Activated B cell treated with CpG ODN at 0.5 μM for 24 hours (primary cell): Measurements from ENCODE around the gene MBOAT7. TPM values are rescaled to one million over a fixed set of nuclear protein-coding genes. Genes with fewer than 3 reads are reported as not detected.
"Not testable (repeated sequence)": the region's sequence is repeated elsewhere in the genome, so short reads cannot be mapped to it uniquely, and the experiment has no call there.

Source experiments
- ATAC-seq: fragments of 200-7000 bp; cut with Tn5 transposase; one replicate; pipeline ENCODE4 v1.10.0; 2021; ENCODE audit warnings: low read depth, mild to moderate bottlenecking, moderate library complexity
- CTCF ChIA-PET: fragments of 350-600 bp; sonication (Branson Sonifier 250); formaldehyde crosslinking; loops from one replicate; lab custom pipeline; 2021; ENCODE audit warnings: antibody characterized with exemption; lab: Charles Lee
- POLR2A ChIA-PET: fragments of 350-600 bp; sonication (Branson Sonifier 250); formaldehyde crosslinking; loops from one replicate; lab custom pipeline; 2021; ENCODE audit warnings: antibody characterized with exemption; lab: Charles Lee
- DNase-seq: peaks from one replicate; pipeline ENCODE4 v3.0.0; 2022
- H3K27ac Mint-ChIP-seq: one replicate; pipeline ENCODE4 v1.8.0; 2020; ENCODE audit warnings: mixed read lengths
- H3K27me3 Mint-ChIP-seq: one replicate; pipeline ENCODE4 v1.8.0; 2021; ENCODE audit warnings: mixed read lengths
- H3K36me3 Mint-ChIP-seq: one replicate; pipeline ENCODE4 v1.8.0; 2021; ENCODE audit warnings: low read depth, mixed read lengths
- H3K4me1 Mint-ChIP-seq: one replicate; pipeline ENCODE4 v1.8.0; 2021; ENCODE audit warnings: mixed read lengths
- H3K4me3 Mint-ChIP-seq: one replicate; pipeline ENCODE4 v1.8.0; 2020; ENCODE audit warnings: mild to moderate bottlenecking, mixed read lengths
- H3K9me3 Mint-ChIP-seq: one replicate; pipeline ENCODE4 v1.8.0; 2020; ENCODE audit warnings: mixed read lengths
- intact Hi-C: fragments of 100-400 bp; cut with micrococcal nuclease; formaldehyde crosslinking; loops from one replicate; pipeline ENCODE4 v1.15.1; 2024
- total RNA-seq: library from RNA; stranded (reverse); gene quantifications from 2 replicates; pipeline ENCODE4 v1.2.3, GENCODE V29; 2022
- TF ChIP-seq, protein P1 (sequence below): fragments of 200-600 bp; IDR thresholded peaks from one replicate; pipeline ENCODE4 v1.8.0; 2022; ENCODE audit warnings: antibody characterized with exemption, mild to moderate bottlenecking

Gene MBOAT7
- total RNA-seq, 1 donor from 2014 or later: 21.4 TPM

DNA sequence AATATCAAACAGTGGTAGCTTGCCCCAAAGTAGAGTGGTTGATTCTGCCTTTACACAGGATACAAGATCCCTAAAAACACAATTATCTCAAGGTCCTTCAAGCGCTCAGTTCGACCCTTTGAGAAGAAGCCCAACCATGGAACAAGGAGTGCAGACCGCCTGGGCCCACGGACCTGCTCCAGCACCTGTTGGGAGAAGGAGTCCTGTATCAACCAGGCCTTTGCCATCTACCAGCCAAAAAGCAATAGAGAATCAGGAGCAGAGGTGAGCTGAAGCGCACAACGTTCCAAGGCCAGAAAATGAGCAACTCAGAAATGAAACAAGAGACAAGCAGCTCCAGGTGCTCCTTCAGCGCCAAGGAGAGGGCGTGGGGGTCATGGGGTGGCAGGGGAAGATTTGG is 39.8 kb upstream of the MBOAT7 start:
- peaks cover 33% of the 10 kb centered on the region for H3K27me3 Mint-ChIP-seq
- ATAC-seq (no peak), DNase-seq (no peak)
- intact Hi-C loops: no loop called here
- no peaks in the 10 kb centered on the region for H3K9me3 Mint-ChIP-seq
- ChIA-PET CTCF (no interaction called here), POLR2A (interaction anchor here (0.6 to 1.5 kb wide), 2 partner anchors 54 to 92 kb away, joined by 3 to 5 read pairs; partner anchors contain the start of gene CNOT3)
- no peak overlapping the region for H3K4me3 Mint-ChIP-seq
- H3K4me1 Mint-ChIP-seq: peaks cover 6% of the 10 kb centered on the region
- H3K27ac Mint-ChIP-seq: no peak overlapping the region
- H3K36me3 Mint-ChIP-seq: no peaks in the 10 kb centered on the region
- TF ChIP-seq, protein P1, sequence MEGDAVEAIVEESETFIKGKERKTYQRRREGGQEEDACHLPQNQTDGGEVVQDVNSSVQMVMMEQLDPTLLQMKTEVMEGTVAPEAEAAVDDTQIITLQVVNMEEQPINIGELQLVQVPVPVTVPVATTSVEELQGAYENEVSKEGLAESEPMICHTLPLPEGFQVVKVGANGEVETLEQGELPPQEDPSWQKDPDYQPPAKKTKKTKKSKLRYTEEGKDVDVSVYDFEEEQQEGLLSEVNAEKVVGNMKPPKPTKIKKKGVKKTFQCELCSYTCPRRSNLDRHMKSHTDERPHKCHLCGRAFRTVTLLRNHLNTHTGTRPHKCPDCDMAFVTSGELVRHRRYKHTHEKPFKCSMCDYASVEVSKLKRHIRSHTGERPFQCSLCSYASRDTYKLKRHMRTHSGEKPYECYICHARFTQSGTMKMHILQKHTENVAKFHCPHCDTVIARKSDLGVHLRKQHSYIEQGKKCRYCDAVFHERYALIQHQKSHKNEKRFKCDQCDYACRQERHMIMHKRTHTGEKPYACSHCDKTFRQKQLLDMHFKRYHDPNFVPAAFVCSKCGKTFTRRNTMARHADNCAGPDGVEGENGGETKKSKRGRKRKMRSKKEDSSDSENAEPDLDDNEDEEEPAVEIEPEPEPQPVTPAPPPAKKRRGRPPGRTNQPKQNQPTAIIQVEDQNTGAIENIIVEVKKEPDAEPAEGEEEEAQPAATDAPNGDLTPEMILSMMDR: no peak

DNA sequence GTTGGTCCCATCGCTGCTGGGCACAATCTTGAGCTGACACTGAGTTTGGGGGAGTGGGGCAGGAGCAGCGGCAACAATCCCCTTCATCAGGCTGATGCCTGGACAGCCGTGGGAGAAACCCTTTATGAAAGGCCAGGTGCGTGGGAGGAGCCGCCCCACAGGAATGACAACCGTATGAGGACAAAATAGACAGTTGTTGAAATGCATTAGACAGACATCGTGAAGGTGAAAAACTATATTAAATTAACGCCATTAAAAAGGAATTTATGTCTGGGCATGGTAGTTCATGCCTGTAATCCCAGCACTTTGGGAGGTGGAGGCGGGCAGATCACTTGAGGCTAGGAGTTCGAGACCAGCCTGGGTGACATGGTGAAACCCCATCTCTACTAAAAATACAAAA is 35.2 kb upstream of the MBOAT7 start:
- H3K36me3 Mint-ChIP-seq, H3K27ac Mint-ChIP-seq, H3K9me3 Mint-ChIP-seq, H3K4me1 Mint-ChIP-seq, DNase-seq, POLR2A ChIA-PET, H3K4me3 Mint-ChIP-seq, intact Hi-C loops, CTCF ChIA-PET, ATAC-seq: not testable (repeated sequence)
- peaks cover 18% of the 10 kb centered on the region for H3K27me3 Mint-ChIP-seq

DNA sequence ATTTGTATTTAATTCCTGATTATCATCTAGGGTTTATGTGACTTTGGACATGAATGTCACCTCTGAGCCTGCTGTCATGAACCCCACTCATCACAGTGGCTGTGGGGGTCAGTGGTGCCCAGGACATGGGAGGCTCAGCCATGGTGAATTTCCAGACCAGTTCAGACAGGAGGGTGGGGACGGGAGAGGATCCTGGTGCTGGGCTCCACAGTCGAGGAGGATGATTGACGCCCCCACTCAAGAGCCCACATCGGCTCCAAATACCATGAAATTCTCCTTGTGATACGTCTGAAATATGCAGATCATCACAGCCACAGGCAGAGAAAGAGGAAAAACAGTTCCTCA is 34.5 kb upstream of the MBOAT7 start:
- H3K9me3 Mint-ChIP-seq, H3K27ac Mint-ChIP-seq, H3K4me3 Mint-ChIP-seq, DNase-seq, H3K36me3 Mint-ChIP-seq, POLR2A ChIA-PET, H3K4me1 Mint-ChIP-seq, ATAC-seq, CTCF ChIA-PET, intact Hi-C loops: not testable (repeated sequence)
- H3K27me3 Mint-ChIP-seq: peaks cover 14% of the 10 kb centered on the region

DNA sequence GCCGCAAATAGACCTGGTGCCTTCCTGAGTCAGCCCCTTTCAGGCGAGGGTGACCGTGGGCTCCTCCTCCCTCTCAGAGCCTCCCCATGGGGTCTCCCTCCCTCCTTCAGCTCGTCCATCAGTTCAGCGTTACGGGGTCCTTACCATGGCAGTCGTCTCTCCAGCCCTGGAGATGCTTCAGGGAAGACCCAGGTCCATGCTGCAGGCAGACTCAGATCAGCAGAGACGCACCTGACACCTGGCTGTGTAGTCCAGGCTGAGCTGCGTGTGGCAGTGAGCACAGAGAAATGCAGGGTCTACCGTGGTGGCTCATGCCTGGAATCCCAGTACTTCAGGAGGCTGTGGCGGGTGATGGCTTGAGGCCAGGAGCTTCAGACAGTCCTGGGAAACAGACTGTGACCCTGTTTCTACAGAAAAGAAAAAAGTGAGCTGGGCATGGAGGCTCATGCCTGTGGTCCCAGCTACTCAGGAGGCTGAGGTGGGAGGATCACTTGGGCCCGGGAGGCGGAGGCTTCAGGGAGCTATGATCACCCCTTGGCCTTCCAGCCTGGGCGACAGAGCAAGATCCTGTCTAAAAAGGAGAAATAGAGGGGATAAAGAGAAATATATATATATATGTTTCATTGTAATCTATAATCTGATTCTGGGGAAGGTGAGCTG is 34.0 kb upstream of the MBOAT7 start:
- POLR2A ChIA-PET, H3K27ac Mint-ChIP-seq, H3K4me3 Mint-ChIP-seq, H3K36me3 Mint-ChIP-seq, DNase-seq, ATAC-seq, H3K4me1 Mint-ChIP-seq, H3K9me3 Mint-ChIP-seq, intact Hi-C loops, CTCF ChIA-PET: not testable (repeated sequence)
- H3K27me3 Mint-ChIP-seq: peaks cover 12% of the 10 kb centered on the region

DNA sequence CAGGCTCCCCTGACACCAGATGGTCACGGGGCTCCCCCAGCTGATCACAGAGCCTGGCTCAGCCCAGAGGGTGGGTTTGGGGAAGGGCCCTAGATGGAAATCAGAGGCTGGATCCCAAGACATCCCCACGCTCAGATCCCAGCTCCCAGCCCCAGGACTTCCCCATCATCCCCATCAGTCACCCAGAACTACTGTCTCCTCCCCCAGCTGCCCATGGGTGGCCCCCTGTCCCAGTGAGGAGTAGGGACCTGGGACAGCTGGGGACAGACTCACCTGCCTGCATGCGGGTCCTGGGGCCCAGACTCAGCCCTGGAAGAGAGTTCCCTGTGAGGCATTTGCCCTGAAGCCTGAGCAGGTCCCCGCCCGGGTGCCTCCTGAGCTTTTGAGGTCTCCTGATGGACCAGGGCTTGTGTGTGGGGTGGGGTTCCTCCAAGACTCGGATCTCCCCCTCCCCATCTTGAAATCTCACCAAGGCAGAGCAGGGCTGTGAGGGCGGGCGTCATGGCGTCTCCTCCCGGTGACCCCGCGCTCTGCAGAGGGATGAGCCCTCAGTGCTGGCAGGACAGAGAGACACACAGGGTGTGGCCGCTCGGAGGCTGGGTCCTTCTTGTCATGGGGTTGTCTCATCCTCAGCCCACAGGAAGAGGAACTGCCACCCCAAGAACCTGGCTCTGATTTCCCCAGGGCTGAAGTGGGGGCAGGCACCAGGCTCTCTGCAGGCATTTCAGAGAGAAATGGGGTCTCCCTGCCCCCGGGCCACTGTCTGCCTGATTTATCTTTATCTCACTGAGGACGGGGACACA is 33.3 kb upstream of the MBOAT7 start, which contains the start of gene LILRB3:
Gene LILRB3, minus strand, starts transcription at position 534 of the 803 bp plus-strand sequence. Its CDS starts 31 bp downstream, at position 503.
- POLR2A ChIA-PET, CTCF ChIA-PET, H3K4me3 Mint-ChIP-seq: not testable (repeated sequence)

DNA sequence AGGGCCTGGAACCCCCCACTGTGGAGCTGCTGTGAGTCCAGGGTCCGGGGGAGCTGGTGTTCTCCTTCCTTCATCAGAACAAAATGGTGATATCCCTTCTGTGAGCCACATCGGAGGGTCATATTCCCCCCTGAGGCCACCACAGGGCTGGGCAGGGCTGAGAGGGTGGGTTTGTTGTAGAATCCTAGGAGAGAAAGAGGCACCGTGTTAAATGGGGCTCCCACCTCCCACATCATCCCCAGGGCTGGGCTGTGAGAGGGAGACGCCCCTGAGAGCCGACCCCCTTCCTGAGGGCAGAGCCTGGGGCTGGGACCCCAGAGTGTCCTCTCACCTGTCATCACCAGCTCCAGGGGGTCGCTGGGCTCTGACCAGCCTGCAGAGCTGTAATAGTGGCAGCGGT is 32.6 kb upstream of the MBOAT7 start:
- ATAC-seq: not testable (repeated sequence)

More for the DNA sequence above, 33.3 kb upstream of the MBOAT7 start, which contains the start of gene LILRB3:
- H3K27ac Mint-ChIP-seq, intact Hi-C loops, H3K9me3 Mint-ChIP-seq, ATAC-seq, H3K36me3 Mint-ChIP-seq, DNase-seq, H3K4me1 Mint-ChIP-seq: not testable (repeated sequence)
- H3K27me3 Mint-ChIP-seq: peaks cover 12% of the 10 kb centered on the region

DNA sequence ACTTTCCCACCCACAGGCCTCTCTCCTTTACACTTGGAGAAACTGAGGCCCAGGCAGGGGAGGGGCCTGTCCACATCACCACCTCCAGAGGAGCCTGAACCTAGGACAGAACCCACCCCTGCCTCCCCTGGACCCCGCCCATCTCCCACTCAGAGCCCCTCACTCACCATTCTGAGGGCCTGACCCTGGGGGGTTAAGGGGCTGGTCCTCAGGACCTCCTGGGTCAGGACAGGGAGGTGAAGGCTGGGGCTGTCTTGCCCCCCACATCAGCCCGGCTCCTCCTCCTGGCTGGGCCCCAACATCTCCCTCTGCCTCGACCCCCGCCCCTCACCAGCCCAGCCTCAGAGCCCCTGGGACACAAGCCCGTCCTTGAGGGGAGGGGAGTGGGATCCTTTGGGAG is 30.3 kb upstream of the MBOAT7 start:
- DNase-seq, H3K9me3 Mint-ChIP-seq, H3K27ac Mint-ChIP-seq, H3K4me3 Mint-ChIP-seq, H3K4me1 Mint-ChIP-seq, CTCF ChIA-PET, POLR2A ChIA-PET, ATAC-seq: not testable (repeated sequence)
- H3K36me3 Mint-ChIP-seq: peaks cover 12% of the 10 kb centered on the region
- peaks cover 12% of the 10 kb centered on the region for H3K27me3 Mint-ChIP-seq
- intact Hi-C loops: loop anchor here (5.0 kb wide), 1 partner anchor 448 kb away; no protein-coding TSS in a partner anchor

More for the DNA sequence above, 32.6 kb upstream of the MBOAT7 start:
- H3K27me3 Mint-ChIP-seq: peaks cover 12% of the 10 kb centered on the region
- POLR2A ChIA-PET, H3K4me1 Mint-ChIP-seq, H3K27ac Mint-ChIP-seq, H3K36me3 Mint-ChIP-seq, CTCF ChIA-PET, intact Hi-C loops, DNase-seq, H3K9me3 Mint-ChIP-seq, H3K4me3 Mint-ChIP-seq: not testable (repeated sequence)
